Liver (tissue), 9 donors: ENCODE data around the gene OR5AU1. TPM values are rescaled to one million over a fixed set of nuclear protein-coding genes. Genes with fewer than 3 reads are reported as not detected.

Experiments used
- DNase-seq: peaks from one replicate; pipeline ENCODE4 v3.0.0-alpha.2; 2017; ENCODE audit warnings: low spot score
- H3K27ac ChIP-seq, 2 donors: one replicate each; pipeline ENCODE4 v1.7.0; 2013; ENCODE audit warnings: inconsistent platforms in 2 of 2, low read length in 2 of 2, control low read depth in 1 of 2, low read depth in 1 of 2, mild to moderate bottlenecking in 1 of 2
- H3K27me3 ChIP-seq, 4 donors: one replicate each; pipeline versions ENCODE4 v1.6.1 to v1.7.0; 2013; ENCODE audit warnings: low read length in 3 of 4, inconsistent platforms in 1 of 4, mild to moderate bottlenecking in 1 of 4, moderate library complexity in 1 of 4; ENCODE audit not compliant: control insufficient read depth in 4 of 4, insufficient read depth in 4 of 4
- H3K36me3 ChIP-seq, 4 donors: one replicate each; pipeline versions ENCODE4 v1.6.1 to v1.7.0; 2013; ENCODE audit warnings: low read length in 3 of 4, mild to moderate bottlenecking in 3 of 4, low read depth in 1 of 4, moderate library complexity in 1 of 4; ENCODE audit not compliant: control insufficient read depth in 4 of 4, insufficient read depth in 3 of 4
- H3K4me1 ChIP-seq, 4 donors: one replicate each; pipeline versions ENCODE4 v1.6.1 to v1.7.0; 2013; ENCODE audit warnings: low read length in 3 of 4, mild to moderate bottlenecking in 3 of 4, moderate library complexity in 1 of 4; ENCODE audit not compliant: control insufficient read depth in 4 of 4, insufficient read depth in 4 of 4
- H3K4me3 ChIP-seq, 3 donors: one replicate each; pipeline versions ENCODE4 v1.6.1 to v1.7.0; 2013; ENCODE audit warnings: low read length in 3 of 3, control low read depth in 1 of 3, low read depth in 1 of 3, mild to moderate bottlenecking in 1 of 3
- H3K9ac ChIP-seq, 2 donors: one replicate each; pipeline ENCODE4 v1.7.0; 2013; ENCODE audit warnings: low read length in 2 of 2, mild to moderate bottlenecking in 2 of 2, moderate library complexity in 2 of 2, control low read depth in 1 of 2, low read depth in 1 of 2
- H3K9me3 ChIP-seq, 4 donors: one replicate each; pipeline versions ENCODE4 v1.6.1 to v1.7.0; 2013; ENCODE audit warnings: low read length in 3 of 4; ENCODE audit not compliant: control insufficient read depth in 4 of 4
- EGR1 ChIP-seq, 2 donors: IDR thresholded peaks; 2 replicates each; pipeline ENCODE4 v1.6.1; 2016 to 2018; ENCODE audit warnings: antibody characterized with exemption in 2 of 2, low read depth in 2 of 2
- FOXA1 ChIP-seq: IDR thresholded peaks from 2 replicates; pipeline ENCODE4 v1.6.1; 2016; ENCODE audit warnings: antibody characterized with exemption
- FOXA2 ChIP-seq: IDR thresholded peaks from 2 replicates; pipeline ENCODE4 v1.6.1; 2016; ENCODE audit warnings: antibody characterized with exemption
- GABPA ChIP-seq, 2 donors: IDR thresholded peaks in 1 of 2; conservative IDR thresholded peaks in 1 of 2; 2 replicates each; pipeline ENCODE4 v1.6.1; 2016; ENCODE audit warnings: antibody characterized with exemption in 2 of 2, mild to moderate bottlenecking in 1 of 2, moderate library complexity in 1 of 2
- HNF4G ChIP-seq: IDR thresholded peaks from 2 replicates; pipeline ENCODE4 v1.6.1; 2016; ENCODE audit warnings: antibody characterized with exemption
- NR2F2 ChIP-seq: IDR thresholded peaks from 2 replicates; pipeline ENCODE4 v1.6.1; 2016; ENCODE audit warnings: antibody characterized with exemption
- RXRA ChIP-seq, 2 donors: IDR thresholded peaks; 2 replicates each; pipeline ENCODE4 v1.6.1; 2017 to 2018; ENCODE audit warnings: antibody characterized with exemption in 2 of 2, mild to moderate bottlenecking in 1 of 2
- SP1 ChIP-seq: IDR thresholded peaks from 2 replicates; pipeline ENCODE4 v1.6.1; 2018; ENCODE audit warnings: antibody characterized with exemption, mild to moderate bottlenecking
- TAF1 ChIP-seq: conservative IDR thresholded peaks from 2 replicates; pipeline ENCODE4 v1.6.1; 2016; ENCODE audit warnings: antibody characterized with exemption, mild to moderate bottlenecking
- YY1 ChIP-seq: IDR thresholded peaks from 2 replicates; pipeline ENCODE4 v1.6.1; 2016; ENCODE audit warnings: antibody characterized with exemption, mild to moderate bottlenecking
- WGBS: extraction: QIAGEN DNeasy Blood & Tissue Kit; methylation state at CpG from one replicate; pipeline ENCODE4 v1.1.7; 2013; 5-methylcytosine and 5-hydroxymethylcytosine counted together
- polyA plus RNA-seq, 2 donors: library from polyadenylated mRNA; stranded (reverse) in 1 of 2; unstranded in 1 of 2; fragments of 200-250 nt in 1 of 2; fragments of >200 nt in 1 of 2; fragmentation: Nextera tagmentation in 1 of 2; extraction: Ambion mirVana in 1 of 2; gene quantifications; one replicate each; pipeline versions ENCODE4 v1.2.1 to v1.2.3, GENCODE V29; 2013 to 2015
- total RNA-seq, 2 donors: library from RNA; depleted of rRNA; stranded (reverse); fragments of >200 nt; gene quantifications; one replicate each; pipeline ENCODE4 v1.2.3, GENCODE V29; 2014
- TF ChIP-seq, protein P1 (sequence below): IDR thresholded peaks from 2 replicates; pipeline ENCODE4 v1.6.1; 2016; ENCODE audit warnings: antibody characterized with exemption, mild to moderate bottlenecking
- TF ChIP-seq, protein P2 (sequence below): IDR thresholded peaks from 2 replicates; pipeline ENCODE4 v1.6.1; 2016; ENCODE audit warnings: antibody characterized with exemption
- TF ChIP-seq, protein P3 (sequence below): IDR thresholded peaks from 2 replicates; pipeline ENCODE4 v1.6.1; 2016; ENCODE audit warnings: antibody characterized with exemption
- donor health status: healthy.
- donor health status: healthy.
- donor health status: healthy.
- donor health status: healthy.
- donor health status: healthy.

Gene OR5AU1
- total and polyA plus RNA-seq, 4 donors = not detected

DNA sequence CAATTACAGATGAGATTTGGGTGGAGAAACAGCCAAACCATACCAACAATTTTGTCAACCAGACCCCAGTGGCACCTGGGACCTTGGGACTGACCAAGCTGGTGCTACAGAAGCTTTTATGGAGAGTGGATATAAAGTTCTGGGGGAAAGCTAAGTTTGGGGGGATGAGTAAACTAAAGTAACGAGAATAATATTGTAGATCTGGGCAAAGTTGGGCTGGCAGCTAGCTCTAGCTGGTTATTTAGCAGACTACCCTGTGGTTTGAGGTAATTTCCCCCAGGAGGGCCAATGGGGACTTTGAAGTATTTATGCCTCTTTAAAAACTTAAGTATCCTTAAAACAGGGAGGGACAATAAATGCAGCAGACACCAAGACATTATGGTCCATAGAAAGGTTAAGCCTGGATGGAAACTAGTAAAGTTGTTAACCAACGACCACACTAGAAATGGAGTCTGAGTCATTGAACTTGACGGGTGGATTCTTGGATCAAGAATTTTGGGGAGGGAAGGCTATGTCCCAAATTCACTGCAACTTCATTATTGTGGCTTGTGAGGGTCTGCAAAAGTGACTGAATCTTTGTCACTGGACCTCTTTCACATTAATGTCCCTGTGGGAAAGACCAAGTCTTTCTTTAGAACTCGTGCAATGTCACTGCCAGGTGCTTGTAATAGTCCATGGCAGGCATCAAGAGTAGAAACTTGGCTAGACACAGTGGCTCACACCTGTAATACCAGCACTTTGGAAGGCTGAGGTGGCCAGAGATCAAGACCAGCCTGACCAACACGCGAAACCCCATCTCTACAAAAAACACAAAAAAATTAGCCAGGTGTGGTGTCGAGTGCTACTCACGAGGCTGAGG is 48.5 kb upstream of the OR5AU1 start:
- Histone ChIP-seq H3K9me3 (no peaks in the 10 kb centered on the region), H3K4me3 (no peak overlapping the region), H3K9ac (no peak overlapping the region), H3K36me3 (peaks cover 6 to 36% (median 25%) of the 10 kb centered on the region in 4 donors), H3K27me3 (no peaks in the 10 kb centered on the region), H3K27ac (no peak overlapping the region), H3K4me1 (peaks cover 0 to 13% (median 5%) of the 10 kb centered on the region in 4 donors)
- no peak for TF ChIP-seq GABPA (IDR thresholded peaks at IDR 0.05 in 1 of 2, conservative IDR thresholded peaks at IDR 0.05 in 1 of 2)
- TF ChIP-seq, protein P1, sequence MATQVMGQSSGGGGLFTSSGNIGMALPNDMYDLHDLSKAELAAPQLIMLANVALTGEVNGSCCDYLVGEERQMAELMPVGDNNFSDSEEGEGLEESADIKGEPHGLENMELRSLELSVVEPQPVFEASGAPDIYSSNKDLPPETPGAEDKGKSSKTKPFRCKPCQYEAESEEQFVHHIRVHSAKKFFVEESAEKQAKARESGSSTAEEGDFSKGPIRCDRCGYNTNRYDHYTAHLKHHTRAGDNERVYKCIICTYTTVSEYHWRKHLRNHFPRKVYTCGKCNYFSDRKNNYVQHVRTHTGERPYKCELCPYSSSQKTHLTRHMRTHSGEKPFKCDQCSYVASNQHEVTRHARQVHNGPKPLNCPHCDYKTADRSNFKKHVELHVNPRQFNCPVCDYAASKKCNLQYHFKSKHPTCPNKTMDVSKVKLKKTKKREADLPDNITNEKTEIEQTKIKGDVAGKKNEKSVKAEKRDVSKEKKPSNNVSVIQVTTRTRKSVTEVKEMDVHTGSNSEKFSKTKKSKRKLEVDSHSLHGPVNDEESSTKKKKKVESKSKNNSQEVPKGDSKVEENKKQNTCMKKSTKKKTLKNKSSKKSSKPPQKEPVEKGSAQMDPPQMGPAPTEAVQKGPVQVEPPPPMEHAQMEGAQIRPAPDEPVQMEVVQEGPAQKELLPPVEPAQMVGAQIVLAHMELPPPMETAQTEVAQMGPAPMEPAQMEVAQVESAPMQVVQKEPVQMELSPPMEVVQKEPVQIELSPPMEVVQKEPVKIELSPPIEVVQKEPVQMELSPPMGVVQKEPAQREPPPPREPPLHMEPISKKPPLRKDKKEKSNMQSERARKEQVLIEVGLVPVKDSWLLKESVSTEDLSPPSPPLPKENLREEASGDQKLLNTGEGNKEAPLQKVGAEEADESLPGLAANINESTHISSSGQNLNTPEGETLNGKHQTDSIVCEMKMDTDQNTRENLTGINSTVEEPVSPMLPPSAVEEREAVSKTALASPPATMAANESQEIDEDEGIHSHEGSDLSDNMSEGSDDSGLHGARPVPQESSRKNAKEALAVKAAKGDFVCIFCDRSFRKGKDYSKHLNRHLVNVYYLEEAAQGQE = no peak
- no peak for TF ChIP-seq HNF4G
- TF ChIP-seq SP1 = no peak
- TF ChIP-seq, protein P2, sequence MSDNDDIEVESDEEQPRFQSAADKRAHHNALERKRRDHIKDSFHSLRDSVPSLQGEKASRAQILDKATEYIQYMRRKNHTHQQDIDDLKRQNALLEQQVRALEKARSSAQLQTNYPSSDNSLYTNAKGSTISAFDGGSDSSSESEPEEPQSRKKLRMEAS = no peak
- no peak for TF ChIP-seq TAF1
- no peak for TF ChIP-seq FOXA1
- TF ChIP-seq RXRA (IDR thresholded peaks at IDR 0.05) = no peak
- TF ChIP-seq FOXA2 = no peak
- no peak for DNase-seq
- 94% methylated on average over 8 of the region's 8 CpGs for WGBS

DNA sequence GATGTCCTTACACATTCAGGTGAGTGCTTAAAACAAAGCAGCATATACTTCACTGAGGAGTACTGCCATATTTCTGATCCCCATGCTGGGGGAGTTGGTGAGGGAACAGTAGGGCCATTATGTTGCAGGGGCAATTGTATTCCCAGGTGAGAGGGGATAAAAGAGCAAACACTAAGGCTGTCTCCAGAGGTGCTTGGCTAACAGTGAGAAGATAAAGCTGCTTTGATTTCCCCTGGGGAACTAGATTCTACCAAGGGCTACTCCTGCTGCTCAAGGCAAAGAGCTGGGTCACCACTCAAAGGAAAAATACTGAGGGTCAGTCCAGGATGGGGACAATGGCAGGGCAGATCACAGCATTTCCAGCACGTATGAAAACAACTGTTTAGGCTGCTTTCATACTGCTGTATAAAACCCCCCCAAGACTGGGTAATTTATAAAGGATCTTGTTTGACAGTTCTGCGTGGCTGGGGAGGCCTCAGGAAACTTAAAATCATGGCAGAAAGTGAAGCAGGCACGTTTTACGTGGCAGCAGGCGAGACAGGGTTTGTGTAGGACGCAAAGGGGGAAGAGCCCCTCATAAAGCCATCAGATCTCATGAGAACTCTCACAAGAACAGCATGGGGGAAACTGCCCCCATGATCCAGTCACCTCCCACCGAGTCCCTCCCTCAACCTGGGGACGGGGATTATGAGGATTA is 47.8 kb upstream of the OR5AU1 start:
- 88% methylated on average over 8 of the region's 8 CpGs for WGBS
- H3K9me3 ChIP-seq = no peaks in the 10 kb centered on the region
- H3K9ac ChIP-seq = no peak overlapping the region
- H3K27me3 ChIP-seq = no peaks in the 10 kb centered on the region
- peaks cover 3 to 29% (median 18%) of the 10 kb centered on the region in 4 donors for H3K36me3 ChIP-seq
- DNase-seq = no peak
- H3K4me3 ChIP-seq = no peak overlapping the region
- TF ChIP-seq FOXA1 (no peak), RXRA (IDR thresholded peaks at IDR 0.05) (no peak), GABPA (IDR thresholded peaks at IDR 0.05 in 1 of 2, conservative IDR thresholded peaks at IDR 0.05 in 1 of 2) (no peak), SP1 (no peak), NR2F2 (no peak), EGR1 (IDR thresholded peaks at IDR 0.05; ENCODE audit: low read depth in 2 of 2) (no peak), YY1 (no peak)
- TF ChIP-seq, protein P3, sequence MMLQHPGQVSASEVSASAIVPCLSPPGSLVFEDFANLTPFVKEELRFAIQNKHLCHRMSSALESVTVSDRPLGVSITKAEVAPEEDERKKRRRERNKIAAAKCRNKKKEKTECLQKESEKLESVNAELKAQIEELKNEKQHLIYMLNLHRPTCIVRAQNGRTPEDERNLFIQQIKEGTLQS = no peak
- H3K27ac ChIP-seq = no peak overlapping the region
- H3K4me1 ChIP-seq = peaks cover 0 to 13% (median 5%) of the 10 kb centered on the region in 4 donors
